Liver (tissue), 9 donors: ENCODE measurements around the gene BRWD1. TPM values are rescaled to one million over a fixed set of nuclear protein-coding genes. Genes with fewer than 3 reads are reported as not detected.

Experiments
- DNase-seq: peaks from one replicate; pipeline ENCODE4 v3.0.0-alpha.2; 2017; ENCODE audit warnings: low spot score
- H3K27ac ChIP-seq, 2 donors: one replicate each; pipeline ENCODE4 v1.7.0; 2013; ENCODE audit warnings: inconsistent platforms in 2 of 2, low read length in 2 of 2, control low read depth in 1 of 2, low read depth in 1 of 2, mild to moderate bottlenecking in 1 of 2
- H3K27me3 ChIP-seq, 4 donors: one replicate each; pipeline versions ENCODE4 v1.6.1 to v1.7.0; 2013; ENCODE audit warnings: low read length in 3 of 4, inconsistent platforms in 1 of 4, mild to moderate bottlenecking in 1 of 4, moderate library complexity in 1 of 4; ENCODE audit not compliant: control insufficient read depth in 4 of 4, insufficient read depth in 4 of 4
- H3K36me3 ChIP-seq, 4 donors: one replicate each; pipeline versions ENCODE4 v1.6.1 to v1.7.0; 2013; ENCODE audit warnings: low read length in 3 of 4, mild to moderate bottlenecking in 3 of 4, low read depth in 1 of 4, moderate library complexity in 1 of 4; ENCODE audit not compliant: control insufficient read depth in 4 of 4, insufficient read depth in 3 of 4
- H3K4me1 ChIP-seq, 4 donors: one replicate each; pipeline versions ENCODE4 v1.6.1 to v1.7.0; 2013; ENCODE audit warnings: low read length in 3 of 4, mild to moderate bottlenecking in 3 of 4, moderate library complexity in 1 of 4; ENCODE audit not compliant: control insufficient read depth in 4 of 4, insufficient read depth in 4 of 4
- H3K4me3 ChIP-seq, 3 donors: one replicate each; pipeline versions ENCODE4 v1.6.1 to v1.7.0; 2013; ENCODE audit warnings: low read length in 3 of 3, control low read depth in 1 of 3, low read depth in 1 of 3, mild to moderate bottlenecking in 1 of 3
- H3K9ac ChIP-seq, 2 donors: one replicate each; pipeline ENCODE4 v1.7.0; 2013; ENCODE audit warnings: low read length in 2 of 2, mild to moderate bottlenecking in 2 of 2, moderate library complexity in 2 of 2, control low read depth in 1 of 2, low read depth in 1 of 2
- H3K9me3 ChIP-seq, 4 donors: one replicate each; pipeline versions ENCODE4 v1.6.1 to v1.7.0; 2013; ENCODE audit warnings: low read length in 3 of 4; ENCODE audit not compliant: control insufficient read depth in 4 of 4
- ATF3 ChIP-seq: IDR thresholded peaks from 2 replicates; pipeline ENCODE4 v1.6.1; 2016; ENCODE audit warnings: antibody characterized with exemption
- CTCF ChIP-seq: fragments of 150-350 bp; IDR thresholded peaks from 2 replicates; pipeline ENCODE4 v1.5.1; 2017; ENCODE audit warnings: improper control_type of control experiment, low read depth, low read length; ENCODE audit not compliant: missing input control
- EGR1 ChIP-seq, 2 donors: IDR thresholded peaks; 2 replicates each; pipeline ENCODE4 v1.6.1; 2016 to 2018; ENCODE audit warnings: antibody characterized with exemption in 2 of 2, low read depth in 2 of 2
- FOXA1 ChIP-seq: IDR thresholded peaks from 2 replicates; pipeline ENCODE4 v1.6.1; 2016; ENCODE audit warnings: antibody characterized with exemption
- FOXA2 ChIP-seq: IDR thresholded peaks from 2 replicates; pipeline ENCODE4 v1.6.1; 2016; ENCODE audit warnings: antibody characterized with exemption
- GABPA ChIP-seq, 2 donors: IDR thresholded peaks in 1 of 2; conservative IDR thresholded peaks in 1 of 2; 2 replicates each; pipeline ENCODE4 v1.6.1; 2016; ENCODE audit warnings: antibody characterized with exemption in 2 of 2, mild to moderate bottlenecking in 1 of 2, moderate library complexity in 1 of 2
- HNF4A ChIP-seq, 2 donors: conservative IDR thresholded peaks; 2 replicates each; pipeline ENCODE4 v1.6.1; 2016; ENCODE audit warnings: antibody characterized with exemption in 2 of 2, mild to moderate bottlenecking in 2 of 2
- HNF4G ChIP-seq: IDR thresholded peaks from 2 replicates; pipeline ENCODE4 v1.6.1; 2016; ENCODE audit warnings: antibody characterized with exemption
- JUND ChIP-seq, 2 donors: IDR thresholded peaks; 2 replicates each; pipeline ENCODE4 v1.6.1; 2016; ENCODE audit warnings: antibody characterized with exemption in 2 of 2
- MAX ChIP-seq: IDR thresholded peaks from 2 replicates; pipeline ENCODE4 v1.6.1; 2016; ENCODE audit warnings: antibody characterized with exemption
- REST ChIP-seq: IDR thresholded peaks from 2 replicates; pipeline ENCODE4 v1.6.1; 2016; ENCODE audit warnings: antibody characterized with exemption, mild to moderate bottlenecking
- SP1 ChIP-seq: IDR thresholded peaks from 2 replicates; pipeline ENCODE4 v1.6.1; 2018; ENCODE audit warnings: antibody characterized with exemption, mild to moderate bottlenecking
- YY1 ChIP-seq: IDR thresholded peaks from 2 replicates; pipeline ENCODE4 v1.6.1; 2016; ENCODE audit warnings: antibody characterized with exemption, mild to moderate bottlenecking
- ZBTB33 ChIP-seq: IDR thresholded peaks from 2 replicates; pipeline ENCODE4 v1.6.1; 2016; ENCODE audit warnings: antibody characterized with exemption
- polyA plus RNA-seq, 2 donors: library from polyadenylated mRNA; stranded (reverse) in 1 of 2; unstranded in 1 of 2; fragments of 200-250 nt in 1 of 2; fragments of >200 nt in 1 of 2; fragmentation: Nextera tagmentation in 1 of 2; extraction: Ambion mirVana in 1 of 2; gene quantifications; one replicate each; pipeline versions ENCODE4 v1.2.1 to v1.2.3, GENCODE V29; 2013 to 2015
- total RNA-seq, 2 donors: library from RNA; depleted of rRNA; stranded (reverse); fragments of >200 nt; gene quantifications; one replicate each; pipeline ENCODE4 v1.2.3, GENCODE V29; 2014
- donor health status: healthy.
- donor health status: healthy.
- donor health status: healthy.
- donor health status: healthy.
- donor health status: healthy.

Gene BRWD1
- total and polyA plus RNA-seq, 4 donors = 5.2 to 56.6 (median 20.9) TPM

- Histone ChIP-seq H3K9ac (no peak overlapping the region), H3K27me3 (no peaks in the 10 kb centered on the region), H3K9me3 (no peaks in the 10 kb centered on the region), H3K4me1 (peaks cover 0 to under 1% (median 0%) of the 10 kb centered on the region in 4 donors), H3K36me3 (peaks cover 0 to 14% (median 4%) of the 10 kb centered on the region in 4 donors), H3K4me3 (no peak overlapping the region), H3K27ac (no peak overlapping the region)
- no peak for DNase-seq
- TF ChIP-seq EGR1 (IDR thresholded peaks at IDR 0.05; ENCODE audit: low read depth in 2 of 2) = no peak
- no peak for TF ChIP-seq ZBTB33
- no peak for TF ChIP-seq SP1
- TF ChIP-seq HNF4G = no peak
- no peak for TF ChIP-seq ATF3
- no peak for TF ChIP-seq HNF4A (conservative IDR thresholded peaks at IDR 0.05)
- no peak for TF ChIP-seq GABPA (IDR thresholded peaks at IDR 0.05 in 1 of 2, conservative IDR thresholded peaks at IDR 0.05 in 1 of 2)
- TF ChIP-seq JUND (IDR thresholded peaks at IDR 0.05) = no peak
- TF ChIP-seq FOXA2 = no peak
- no peak for TF ChIP-seq FOXA1
- no peak for TF ChIP-seq MAX
- TF ChIP-seq YY1 = no peak
- no peak for TF ChIP-seq REST
- TF ChIP-seq CTCF = no peak
These were observed 123.4 kb downstream of the BRWD1 start for GRCh38 chr21:39189857-39190604.
